Measurements from ENCODE around the gene STAG3. TPM values are rescaled to one million over a fixed set of nuclear protein-coding genes. Genes with fewer than 3 reads are reported as not detected.
A peak's percentile ranks its signal among the peaks of the same experiment; 100 is the strongest.
"Not testable (repeated sequence)": the region's sequence is repeated elsewhere in the genome, so short reads cannot be mapped to it uniquely, and the experiment has no call there.

The STAG3 gene, protein sequence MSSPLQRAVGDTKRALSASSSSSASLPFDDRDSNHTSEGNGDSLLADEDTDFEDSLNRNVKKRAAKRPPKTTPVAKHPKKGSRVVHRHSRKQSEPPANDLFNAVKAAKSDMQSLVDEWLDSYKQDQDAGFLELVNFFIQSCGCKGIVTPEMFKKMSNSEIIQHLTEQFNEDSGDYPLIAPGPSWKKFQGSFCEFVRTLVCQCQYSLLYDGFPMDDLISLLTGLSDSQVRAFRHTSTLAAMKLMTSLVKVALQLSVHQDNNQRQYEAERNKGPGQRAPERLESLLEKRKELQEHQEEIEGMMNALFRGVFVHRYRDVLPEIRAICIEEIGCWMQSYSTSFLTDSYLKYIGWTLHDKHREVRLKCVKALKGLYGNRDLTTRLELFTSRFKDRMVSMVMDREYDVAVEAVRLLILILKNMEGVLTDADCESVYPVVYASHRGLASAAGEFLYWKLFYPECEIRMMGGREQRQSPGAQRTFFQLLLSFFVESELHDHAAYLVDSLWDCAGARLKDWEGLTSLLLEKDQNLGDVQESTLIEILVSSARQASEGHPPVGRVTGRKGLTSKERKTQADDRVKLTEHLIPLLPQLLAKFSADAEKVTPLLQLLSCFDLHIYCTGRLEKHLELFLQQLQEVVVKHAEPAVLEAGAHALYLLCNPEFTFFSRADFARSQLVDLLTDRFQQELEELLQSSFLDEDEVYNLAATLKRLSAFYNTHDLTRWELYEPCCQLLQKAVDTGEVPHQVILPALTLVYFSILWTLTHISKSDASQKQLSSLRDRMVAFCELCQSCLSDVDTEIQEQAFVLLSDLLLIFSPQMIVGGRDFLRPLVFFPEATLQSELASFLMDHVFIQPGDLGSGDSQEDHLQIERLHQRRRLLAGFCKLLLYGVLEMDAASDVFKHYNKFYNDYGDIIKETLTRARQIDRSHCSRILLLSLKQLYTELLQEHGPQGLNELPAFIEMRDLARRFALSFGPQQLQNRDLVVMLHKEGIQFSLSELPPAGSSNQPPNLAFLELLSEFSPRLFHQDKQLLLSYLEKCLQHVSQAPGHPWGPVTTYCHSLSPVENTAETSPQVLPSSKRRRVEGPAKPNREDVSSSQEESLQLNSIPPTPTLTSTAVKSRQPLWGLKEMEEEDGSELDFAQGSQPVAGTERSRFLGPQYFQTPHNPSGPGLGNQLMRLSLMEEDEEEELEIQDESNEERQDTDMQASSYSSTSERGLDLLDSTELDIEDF
- polyA plus RNA-seq (2011; rRNA removed) = 0.15 and 0.22 TPM in 2 replicates
- polyA minus RNA-seq (2011; rRNA and poly(A)+ RNA removed) = 0.09 and 0.48 TPM in 2 replicates

DNA sequence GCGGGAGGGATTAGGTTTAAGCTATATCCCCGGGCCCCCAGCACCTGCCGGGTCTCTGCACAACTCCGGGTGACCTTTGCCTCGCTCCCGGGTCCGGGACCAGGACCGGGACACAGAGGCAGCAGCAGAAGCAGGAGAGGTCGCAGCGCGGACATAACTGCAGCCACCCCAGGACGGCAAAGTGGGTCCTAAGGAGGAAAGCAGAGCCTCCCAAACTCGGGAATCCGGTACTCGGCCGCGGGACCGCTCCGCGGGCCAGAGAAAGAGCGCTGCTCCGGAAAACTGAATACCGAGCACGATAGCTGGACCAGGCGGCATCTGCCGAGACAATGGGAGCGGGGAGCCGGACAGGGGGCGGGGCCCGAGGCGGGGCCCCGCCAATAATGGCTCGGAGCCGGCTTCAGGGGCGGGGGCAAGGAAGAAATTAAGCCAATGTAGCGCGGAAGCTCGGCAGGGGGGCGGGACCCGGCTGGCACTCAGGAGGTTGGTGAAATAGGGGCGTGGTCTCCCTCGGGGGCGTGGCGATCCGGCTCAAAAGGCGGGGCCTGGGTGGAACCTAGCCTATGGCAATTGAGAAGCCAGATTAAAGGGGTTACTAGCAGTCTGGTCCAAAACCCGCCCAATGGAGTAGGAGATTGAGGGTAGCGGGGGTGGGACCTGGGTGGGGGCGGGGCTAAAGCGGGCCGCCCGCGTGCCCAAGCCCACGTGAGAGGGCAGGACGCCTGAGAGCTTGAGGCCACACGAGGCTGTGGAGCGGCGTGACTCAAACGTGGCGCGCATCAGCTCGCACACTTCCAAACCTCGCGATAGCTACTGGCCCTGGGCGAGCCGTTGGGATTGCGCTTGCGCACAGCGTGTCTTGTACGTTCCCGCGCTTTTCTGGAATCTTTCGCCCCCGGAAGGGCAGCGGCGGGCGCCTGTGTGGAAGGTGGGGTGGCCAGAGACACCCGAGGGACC is at the start of gene STAG3, which contains the start of gene GPC2:
STAG3 (plus strand) TSS at position 874 of the 957 bp plus-strand sequence. CDS start 2,639 bp downstream, outside the sequence.
GPC2 (minus strand) TSS at position 337 of the 957 bp plus-strand sequence; CDS start at position 155, 182 bp downstream.
- Histone ChIP-seq H3K27me3 (ENCODE audit: control insufficient read depth, insufficient read depth, low read length) (no peaks in the 10 kb centered on the region), H3K27ac (ENCODE audit: low read depth, low read length) (no peak within 1 kb of the TSS), H3K9me3 (ENCODE audit: control insufficient read depth, insufficient read depth, low read length) (peaks cover 6% of the 10 kb centered on the region), H3K4me3 (ENCODE audit: low read depth, low read length) (peak within 1 kb of the TSS; percentile 92)
- CTCF ChIA-PET = interaction anchor here (0.5 to 3.4 kb wide), 4 partner anchors 12 to 46 kb away, joined by 3 to 20 read pairs (median 8); partner anchors contain the start of gene TRAPPC14
- peak; percentile 91 for DNase-seq (ENCODE audit: low read depth, low spot score)
- TF ChIP-seq, protein P1, sequence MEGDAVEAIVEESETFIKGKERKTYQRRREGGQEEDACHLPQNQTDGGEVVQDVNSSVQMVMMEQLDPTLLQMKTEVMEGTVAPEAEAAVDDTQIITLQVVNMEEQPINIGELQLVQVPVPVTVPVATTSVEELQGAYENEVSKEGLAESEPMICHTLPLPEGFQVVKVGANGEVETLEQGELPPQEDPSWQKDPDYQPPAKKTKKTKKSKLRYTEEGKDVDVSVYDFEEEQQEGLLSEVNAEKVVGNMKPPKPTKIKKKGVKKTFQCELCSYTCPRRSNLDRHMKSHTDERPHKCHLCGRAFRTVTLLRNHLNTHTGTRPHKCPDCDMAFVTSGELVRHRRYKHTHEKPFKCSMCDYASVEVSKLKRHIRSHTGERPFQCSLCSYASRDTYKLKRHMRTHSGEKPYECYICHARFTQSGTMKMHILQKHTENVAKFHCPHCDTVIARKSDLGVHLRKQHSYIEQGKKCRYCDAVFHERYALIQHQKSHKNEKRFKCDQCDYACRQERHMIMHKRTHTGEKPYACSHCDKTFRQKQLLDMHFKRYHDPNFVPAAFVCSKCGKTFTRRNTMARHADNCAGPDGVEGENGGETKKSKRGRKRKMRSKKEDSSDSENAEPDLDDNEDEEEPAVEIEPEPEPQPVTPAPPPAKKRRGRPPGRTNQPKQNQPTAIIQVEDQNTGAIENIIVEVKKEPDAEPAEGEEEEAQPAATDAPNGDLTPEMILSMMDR (IDR thresholded peaks at IDR 0.05; ENCODE audit: low read depth, low read length) = no peak
- POLR2A ChIA-PET = interaction anchor here (0.6 to 0.9 kb wide), 3 partner anchors 18 to 651 kb away, joined by 3 to 4 read pairs (median 4); partner anchors contain the start of gene LAMTOR4

DNA sequence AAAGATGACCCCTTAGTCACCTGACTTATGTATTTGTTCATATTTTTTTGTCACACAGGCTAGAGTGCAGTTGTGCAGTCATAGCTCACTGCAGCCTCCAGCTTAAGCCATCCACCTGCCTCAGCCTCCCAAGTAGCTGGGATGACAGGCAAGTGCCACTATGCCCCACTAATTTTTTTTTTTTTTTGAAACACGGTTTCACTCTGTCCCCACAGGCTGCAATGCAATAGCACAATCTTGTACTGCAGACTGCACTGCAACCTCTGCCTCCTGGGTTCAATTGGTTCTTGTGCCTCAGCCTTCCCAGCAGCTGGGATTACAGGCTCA is 49.1 kb upstream of the STAG3 start:
- no peaks in the 10 kb centered on the region for H3K27me3 ChIP-seq (ENCODE audit: control insufficient read depth, insufficient read depth, low read length)
- no peak overlapping the region for H3K4me3 ChIP-seq (ENCODE audit: low read depth, low read length)
- TF ChIP-seq, protein P1 (IDR thresholded peaks at IDR 0.05; ENCODE audit: low read depth, low read length) = no peak
- H3K9me3 ChIP-seq (ENCODE audit: control insufficient read depth, insufficient read depth, low read length) = no peaks in the 10 kb centered on the region
- ChIA-PET CTCF (interaction anchor here (0.9 to 3.3 kb wide), 3 partner anchors 27 to 134 kb away, joined by 3 to 13 read pairs (median 4); partner anchors contain the start of genes AP4M1 and MCM7), POLR2A (interaction anchor here (0.9 kb wide), 1 partner anchor 28 kb away, joined by 4 read pairs; the partner anchor contains the start of gene MCM7)
- DNase-seq (ENCODE audit: low read depth, low spot score) = no peak
- no peak overlapping the region for H3K27ac ChIP-seq (ENCODE audit: low read depth, low read length)

DNA sequence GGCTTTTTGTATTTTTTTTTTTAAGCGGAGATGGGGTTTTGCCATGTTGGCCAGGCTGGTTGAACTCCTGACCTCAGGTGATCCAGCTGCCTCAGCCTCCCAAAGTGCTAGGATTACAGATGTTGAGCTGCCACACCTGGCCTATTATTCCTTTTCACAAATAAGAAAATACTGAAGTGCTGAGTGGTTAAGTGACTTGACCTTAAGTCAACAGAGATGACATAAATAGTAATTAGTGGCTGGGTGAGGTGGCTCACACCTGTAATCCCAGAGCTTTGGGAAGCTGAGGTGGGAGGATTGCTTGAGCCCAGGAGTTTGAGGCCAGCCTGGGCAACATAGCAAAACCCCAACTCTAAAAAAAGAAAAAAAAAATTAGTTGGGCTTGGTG is 47.5 kb upstream of the STAG3 start:
- H3K9me3 ChIP-seq (ENCODE audit: control insufficient read depth, insufficient read depth, low read length); H3K27me3 ChIP-seq (ENCODE audit: control insufficient read depth, insufficient read depth, low read length); H3K4me3 ChIP-seq (ENCODE audit: low read depth, low read length); POLR2A ChIA-PET; H3K27ac ChIP-seq (ENCODE audit: low read depth, low read length); DNase-seq (ENCODE audit: low read depth, low spot score): not testable (repeated sequence)
- CTCF ChIA-PET = interaction anchor here (0.6 to 5.4 kb wide), 22 partner anchors 9 to 277 kb away, joined by 3 to 65 read pairs (median 6); partner anchors contain the start of genes AP4M1, GAL3ST4, GPC2 and LAMTOR4

DNA sequence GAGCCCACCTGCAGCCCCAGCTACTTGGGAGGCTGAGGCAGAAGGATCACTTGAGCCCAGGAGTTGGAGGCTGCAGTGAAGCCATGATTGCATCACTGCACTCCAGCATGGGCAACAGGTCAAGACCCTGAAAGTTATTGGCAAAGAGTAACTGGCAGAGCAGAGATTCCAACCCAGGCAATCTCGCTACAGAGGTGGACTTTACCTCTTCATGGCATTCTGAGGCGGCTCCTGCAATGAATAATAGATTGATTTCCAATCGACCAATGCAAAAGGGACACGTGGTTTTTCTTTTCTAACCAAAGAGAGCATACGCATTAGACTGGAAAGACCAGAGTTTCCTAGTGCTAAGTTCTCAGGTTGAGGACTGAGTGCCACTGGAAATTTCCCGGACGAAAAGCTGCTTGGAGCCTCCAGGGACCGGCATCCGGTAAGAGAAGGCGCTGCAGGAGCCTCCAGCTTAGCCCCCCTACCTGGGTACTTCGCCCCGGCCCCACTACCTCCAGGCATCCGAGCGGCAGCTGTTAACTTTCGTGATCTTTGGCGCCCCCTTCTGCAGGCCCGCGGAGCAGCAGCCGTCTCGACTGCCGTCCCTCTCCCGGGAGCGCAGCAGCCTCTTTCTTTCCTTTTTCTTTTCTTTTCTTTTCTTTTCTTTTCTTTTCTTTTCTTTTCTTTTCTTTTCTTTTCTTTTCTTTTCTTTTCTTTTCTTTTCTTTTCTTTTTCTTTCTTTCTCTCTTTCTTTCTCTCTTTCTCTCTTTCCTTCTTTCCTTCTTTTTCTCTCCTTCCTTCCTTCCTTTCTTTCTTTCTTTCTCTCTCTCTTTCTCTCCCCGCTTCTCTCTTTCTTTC is 46.9 kb upstream of the STAG3 start:
- Histone ChIP-seq H3K9me3 (ENCODE audit: control insufficient read depth, insufficient read depth, low read length) (no peaks in the 10 kb centered on the region), H3K27ac (ENCODE audit: low read depth, low read length) (no peak overlapping the region), H3K27me3 (ENCODE audit: control insufficient read depth, insufficient read depth, low read length) (no peaks in the 10 kb centered on the region), H3K4me3 (ENCODE audit: low read depth, low read length) (peak overlapping the region; percentile 0; the same call in 1 of the 2 replicates)
- POLR2A ChIA-PET = no interaction called here
- no peak for DNase-seq (ENCODE audit: low read depth, low spot score)
- TF ChIP-seq, protein P1 (IDR thresholded peaks at IDR 0.05; ENCODE audit: low read depth, low read length) = peak; percentile 79
- CTCF ChIA-PET = interaction anchor here (0.6 to 5.4 kb wide), 30 partner anchors 8 to 827 kb away, joined by 3 to 65 read pairs (median 5); partner anchors contain the start of genes AP4M1, GAL3ST4, GPC2 and LAMTOR4

All from AG04450 (cell line).